H1 (cell line): ENCODE data around the gene CACNA1C. TPM values are rescaled to one million over a fixed set of nuclear protein-coding genes. Genes with fewer than 3 reads are reported as not detected.

ENCODE experiments used
- CTCF ChIA-PET: fragments of 300-600 bp; sonication (Branson Sonifier 250); formaldehyde crosslinking; loops from one replicate; lab custom pipeline; 2021; ENCODE audit not compliant: partially characterized antibody; lab: Charles Lee
- POLR2A ChIA-PET: fragments of 300-600 bp; sonication (Branson Sonifier 250); formaldehyde crosslinking; loops from one replicate; lab custom pipeline; 2021; ENCODE audit warnings: inconsistent platforms; ENCODE audit not compliant: partially characterized antibody; lab: Charles Lee
- DNase-seq, 2 experiments: peaks; one replicate each; pipeline versions ENCODE4 v3.0.0 to v3.0.0-alpha.2; 2010 to 2022; ENCODE audit warnings: low spot score in 2 of 2, low read depth in 1 of 2, mixed read lengths in 1 of 2
- FAIRE-seq: peaks from 2 replicates; lab custom pipeline; 2011; peaks lifted over from hg19 to GRCh38; lab: Jason Lieb, UNC
- H2AFZ ChIP-seq: 2 replicates; pipeline ENCODE4 v1.8.1; 2012; ENCODE audit warnings: low read length, inconsistent platforms
- H2AK5ac ChIP-seq: 2 replicates; pipeline ENCODE4 v1.6.1; 2013; ENCODE audit warnings: low read depth, low read length
- H2BK120ac ChIP-seq: replicated peaks from 2 replicates; pipeline ENCODE3; 2013; ENCODE audit warnings: low read depth, low read length, inconsistent platforms
- H2BK12ac ChIP-seq: 2 replicates; pipeline ENCODE4 v1.6.1; 2013; ENCODE audit warnings: low read depth, low read length
- H2BK15ac ChIP-seq: 2 replicates; pipeline ENCODE4 v1.6.1; 2013; ENCODE audit warnings: low read length
- H2BK20ac ChIP-seq: 2 replicates; pipeline ENCODE4 v1.6.1; 2013; ENCODE audit warnings: low read length
- H2BK5ac ChIP-seq: 2 replicates; pipeline ENCODE4 v1.6.1; 2013; ENCODE audit warnings: low read depth, low read length
- H3K14ac ChIP-seq: 2 replicates; pipeline ENCODE4 v1.6.1; 2013; ENCODE audit warnings: inconsistent platforms; ENCODE audit not compliant: insufficient read length
- H3K18ac ChIP-seq: 2 replicates; pipeline ENCODE4 v1.6.1; 2013; ENCODE audit warnings: low read length; ENCODE audit errors: extremely low read depth
- H3K23ac ChIP-seq: 2 replicates; pipeline ENCODE4 v1.6.1; 2013; ENCODE audit warnings: inconsistent platforms; ENCODE audit not compliant: insufficient read length
- H3K23me2 ChIP-seq: 2 replicates; pipeline ENCODE4 v1.6.1; 2013; ENCODE audit warnings: low read depth, low read length
- H3K27ac ChIP-seq: 2 replicates; pipeline ENCODE4 v1.6.1; 2011; ENCODE audit warnings: low read depth, low read length, inconsistent platforms
- H3K27me3 ChIP-seq, 4 experiments: replicated peaks in 1 of 4; 1 replicate in 1 of 4; 2 replicates in 3 of 4; pipeline versions ENCODE4 v1.6.1 to v1.8.1; 2011 to 2013; ENCODE audit warnings: low read length in 3 of 4, mild to moderate bottlenecking in 3 of 4, inconsistent platforms in 2 of 4, mixed read lengths in 2 of 4, moderate library complexity in 1 of 4; ENCODE audit not compliant: control insufficient read depth in 3 of 4, insufficient read depth in 3 of 4; ENCODE audit errors: extremely low read depth in 1 of 4
- H3K36me3 ChIP-seq, 4 experiments: 2 replicates each; pipeline versions ENCODE4 v1.6.1 to v1.8.1; 2011 to 2013; ENCODE audit warnings: mild to moderate bottlenecking in 4 of 4, low read length in 3 of 4, moderate library complexity in 2 of 4, control low read depth in 1 of 4, inconsistent platforms in 1 of 4; ENCODE audit not compliant: insufficient read depth in 4 of 4, control insufficient read depth in 2 of 4
- H3K4ac ChIP-seq: replicated peaks from 2 replicates; pipeline ENCODE3; 2013; ENCODE audit warnings: low read length, low read depth, mixed read lengths, inconsistent platforms; ENCODE audit not compliant: insufficient read length
- H3K4me1 ChIP-seq, 4 experiments: replicated peaks in 1 of 4; 1 replicate in 1 of 4; 2 replicates in 3 of 4; pipeline versions ENCODE4 v1.6.1 to v1.8.1; 2011 to 2013; ENCODE audit warnings: low read length in 3 of 4, inconsistent platforms in 2 of 4, mixed read lengths in 1 of 4; ENCODE audit not compliant: insufficient read depth in 4 of 4, control insufficient read depth in 3 of 4
- H3K4me2 ChIP-seq, 2 experiments: 2 replicates each; pipeline versions ENCODE4 v1.6.1 to v1.8.1; 2011 to 2013; ENCODE audit warnings: low read depth in 2 of 2, low read length in 2 of 2, control low read depth in 1 of 2, inconsistent platforms in 1 of 2, mild to moderate bottlenecking in 1 of 2; ENCODE audit not compliant: insufficient read depth in 1 of 2
- H3K4me3 ChIP-seq, 4 experiments: fragments of 200-600, 300-600 bp in 1 of 4; sonication (generic), shearing (Covaris generic), sonication (Bioruptor Twin) in 1 of 4; 2 replicates each; pipeline versions ENCODE4 v1.5.1 to v1.8.1; 2011 to 2016; ENCODE audit warnings: low read length in 4 of 4, low read depth in 3 of 4, control low read depth in 2 of 4, inconsistent platforms in 2 of 4, mild to moderate bottlenecking in 2 of 4, mixed read lengths in 1 of 4, moderate library complexity in 1 of 4; ENCODE audit not compliant: insufficient read depth in 2 of 4; ENCODE audit errors: extremely low read depth in 1 of 4
- H3K56ac ChIP-seq: replicated peaks from 2 replicates; pipeline ENCODE3; 2013; ENCODE audit warnings: low read depth, mild to moderate bottlenecking, mixed read lengths, low read length, inconsistent platforms; ENCODE audit not compliant: insufficient read length
- H3K79me1 ChIP-seq: 2 replicates; pipeline ENCODE4 v1.6.1; 2013; ENCODE audit warnings: low read depth, low read length, control low read depth
- H3K79me2 ChIP-seq, 2 experiments: 2 replicates each; pipeline versions ENCODE4 v1.6.1 to v1.8.1; 2012 to 2013; ENCODE audit warnings: low read length in 2 of 2, mild to moderate bottlenecking in 2 of 2, inconsistent platforms in 1 of 2; ENCODE audit not compliant: insufficient read depth in 2 of 2, control insufficient read depth in 1 of 2
- H3K9ac ChIP-seq, 4 experiments: replicated peaks in 1 of 4; 1 replicate in 1 of 4; 2 replicates in 3 of 4; pipeline versions ENCODE4 v1.6.1 to v1.8.1; 2011 to 2013; ENCODE audit warnings: low read depth in 3 of 4, low read length in 3 of 4, control low read depth in 2 of 4, mild to moderate bottlenecking in 2 of 4, moderate library complexity in 2 of 4, inconsistent platforms in 1 of 4; ENCODE audit errors: extremely low read depth in 1 of 4
- H3K9me3 ChIP-seq, 2 experiments: 2 replicates each; pipeline versions ENCODE4 v1.6.1 to v1.8.1; 2012 to 2013; ENCODE audit warnings: mild to moderate bottlenecking in 2 of 2, moderate library complexity in 2 of 2, control low read depth in 1 of 2, inconsistent platforms in 1 of 2, low read depth in 1 of 2, low read length in 1 of 2, mixed read lengths in 1 of 2; ENCODE audit not compliant: insufficient read depth in 2 of 2
- H4K20me1 ChIP-seq, 2 experiments: replicated peaks in 1 of 2; 2 replicates each; pipeline versions ENCODE3 to v1.8.1; 2011 to 2013; ENCODE audit warnings: inconsistent platforms in 2 of 2, low read length in 2 of 2, mild to moderate bottlenecking in 1 of 2; ENCODE audit not compliant: insufficient read depth in 2 of 2, control insufficient read depth in 1 of 2
- H4K5ac ChIP-seq: 2 replicates; pipeline ENCODE4 v1.6.1; 2013; ENCODE audit warnings: low read length, low read depth, mixed read lengths, inconsistent platforms; ENCODE audit not compliant: insufficient read length
- H4K8ac ChIP-seq: 2 replicates; pipeline ENCODE4 v1.8.0; 2013; ENCODE audit warnings: mild to moderate bottlenecking, moderate library complexity, low read length, inconsistent platforms; ENCODE audit not compliant: insufficient read depth; ENCODE audit errors: extremely low read depth
- H4K91ac ChIP-seq: replicated peaks from 2 replicates; pipeline ENCODE3; 2013; ENCODE audit warnings: low read length, mixed read lengths, inconsistent platforms; ENCODE audit not compliant: insufficient read length
- CHD2 ChIP-seq: IDR thresholded peaks from 2 replicates; pipeline ENCODE4 v1.6.1; 2012; ENCODE audit warnings: low read length, improper control_type of control experiment
- CTBP2 ChIP-seq: IDR thresholded peaks from 2 replicates; pipeline ENCODE4 v1.7.0; 2011; ENCODE audit warnings: borderline replicate concordance, mild to moderate bottlenecking, moderate library complexity, mixed read lengths, low read length; ENCODE audit not compliant: insufficient read depth, insufficient read length
- HDAC2 ChIP-seq, 2 experiments: fragments of 300-600 bp in 1 of 2; sonication (generic) in 1 of 2; IDR thresholded peaks; 2 replicates each; pipeline ENCODE4 v1.6.1; 2011 to 2012; ENCODE audit warnings: low read depth in 2 of 2, low read length in 2 of 2, mild to moderate bottlenecking in 2 of 2, moderate library complexity in 2 of 2, borderline replicate concordance in 1 of 2, inconsistent platforms in 1 of 2
- KDM4A ChIP-seq: IDR thresholded peaks from one replicate; pipeline ENCODE4 v1.7.1; 2012; ENCODE audit warnings: low read depth, mild to moderate bottlenecking, moderate library complexity, low read length, inconsistent platforms; ENCODE audit not compliant: severe bottlenecking
- POLR2AphosphoS5 ChIP-seq: IDR thresholded peaks from 2 replicates; pipeline ENCODE4 v1.6.1; 2011; ENCODE audit warnings: low read depth, low read length
- POU5F1 ChIP-seq: IDR thresholded peaks from 2 replicates; pipeline ENCODE4 v1.6.1; 2011; ENCODE audit warnings: low read depth, mild to moderate bottlenecking, low read length, moderate library complexity
- SIRT6 ChIP-seq: IDR thresholded peaks from one replicate; pipeline ENCODE4 v1.7.1; 2012; ENCODE audit warnings: low read length, inconsistent platforms
- SP2 ChIP-seq: IDR thresholded peaks from 2 replicates; pipeline ENCODE4 v1.6.1; 2012; ENCODE audit warnings: mild to moderate bottlenecking, low read length, inconsistent platforms
- SRF ChIP-seq: IDR thresholded peaks from 2 replicates; pipeline ENCODE4 v1.6.1; 2011; ENCODE audit warnings: mild to moderate bottlenecking, low read depth, low read length, moderate library complexity
- WGBS, 2 experiments: shearing (Covaris generic) in 1 of 2; methylation state at CpG; one replicate each; pipeline versions ENCODE4 v1.1.6 to v1.1.7; 2013 to 2015; ENCODE audit warnings: low lambda C conversion rate in 2 of 2, mixed read lengths in 2 of 2, inconsistent platforms in 1 of 2, low coverage in 1 of 2, missing lambda C conversion rate in 1 of 2; ENCODE audit not compliant: insufficient replicate concordance in 2 of 2, insufficient coverage in 1 of 2, insufficient read length in 1 of 2; ENCODE audit errors: extremely low coverage in 1 of 2, missing lambda C conversion rate in 1 of 2; 5-methylcytosine and 5-hydroxymethylcytosine counted together
- polyA plus RNA-seq, 7 experiments: library from polyadenylated mRNA; depleted of rRNA in 3 of 7; stranded (reverse) in 5 of 7; unstranded in 2 of 7; fragments of >200 nt in 5 of 7; fragments of 200-250 nt in 2 of 7; gene quantifications; 1 replicate in 5 of 7; 2 replicates in 1 of 7; 4 replicates in 1 of 7; pipeline versions ENCODE4 v1.2.1 to v1.2.3, GENCODE V29; 2011 to 2013; ENCODE audit warnings: missing spikeins in 2 of 7, mixed read lengths in 2 of 7
- total RNA-seq: library from RNA; stranded (reverse); fragmentation: NEBNext Ultra II Directional; extraction: Animal tissue kit (Norgen Biotek cat#: 25700); gene quantifications from 2 replicates; pipeline ENCODE4 v1.2.1, GENCODE V29; 2021

Gene CACNA1C
- total and polyA plus RNA-seq, 2 of the 8 experiments (the other 6 are each of a cell fraction or from before 2014, with no cell fraction given): 1.3 TPM

- no peak overlapping the region for H3K27ac ChIP-seq
- H2AFZ ChIP-seq: no peak overlapping the region
- no peak overlapping the region for H2BK20ac ChIP-seq
- no peak overlapping the region for H4K91ac ChIP-seq
- no peaks in the 10 kb centered on the region for H3K79me1 ChIP-seq
- H4K5ac ChIP-seq: no peak overlapping the region
- H3K79me2 ChIP-seq: no peaks in the 10 kb centered on the region
- H3K27me3 ChIP-seq: no peaks in the 10 kb centered on the region; a peak in 1 of 7 replicates
- no peak overlapping the region for H3K4me2 ChIP-seq
- no peak overlapping the region for H2AK5ac ChIP-seq
- FAIRE-seq (no peak), DNase-seq (no peak)
- no peaks in the 10 kb centered on the region for H3K4me1 ChIP-seq
- no peak overlapping the region for H3K18ac ChIP-seq
- H2BK5ac ChIP-seq: no peak overlapping the region
- no peak overlapping the region for H3K56ac ChIP-seq
- no peak overlapping the region for H3K9ac ChIP-seq
- 91% methylated on average over 12 of the region's 12 CpGs; no CpG with 5 or more reads in 1 of the 2 experiments for WGBS, 2 experiments
- H3K36me3 ChIP-seq: no peaks in the 10 kb centered on the region; a peak in 1 of 8 replicates
- ChIA-PET CTCF (interaction anchor here (1.3 to 4.5 kb wide), 2 partner anchors 7 to 235 kb away, joined by 3 to 24 read pairs; no protein-coding TSS in a partner anchor), POLR2A (interaction anchor here (1.2 kb wide), 1 partner anchor 10 kb away, joined by 3 read pairs; no protein-coding TSS in a partner anchor)
- H3K9me3 ChIP-seq: no peaks in the 10 kb centered on the region
- H2BK12ac ChIP-seq: no peak overlapping the region
- H3K4ac ChIP-seq: no peak overlapping the region
- no peak overlapping the region for H3K14ac ChIP-seq
- no peak overlapping the region for H3K23ac ChIP-seq
- no peak overlapping the region for H2BK120ac ChIP-seq
- H4K20me1 ChIP-seq: no peaks in the 10 kb centered on the region
- no peaks in the 10 kb centered on the region for H3K23me2 ChIP-seq
- H3K4me3 ChIP-seq: no peak overlapping the region
- H2BK15ac ChIP-seq: no peak overlapping the region
- no peak overlapping the region for H4K8ac ChIP-seq
- TF ChIP-seq CTBP2 (no peak), SRF (no peak), POLR2AphosphoS5 (no peak), SP2 (no peak), POU5F1 (no peak), CHD2 (no peak), HDAC2 (IDR thresholded peaks at IDR 0.05; ENCODE audit: borderline replicate concordance in 1 of 2, low read depth in 2 of 2, low read length in 2 of 2) (no peak), KDM4A (no peak), SIRT6 (no peak)
Observed at GRCh38 chr12:2618291-2618995, 565.7 kb downstream of the CACNA1C start.
